A549 (cell line): Measurements from ENCODE around the gene ZNF804A.

Source experiments
- CHD2 ChIP-seq: fragments of 150-350 bp; IDR thresholded peaks from 2 replicates; pipeline ENCODE4 v1.6.1; 2014; ENCODE audit warnings: low read length; ENCODE audit not compliant: partially characterized antibody
- CTCF ChIP-seq: fragments of >200 bp; sonication (Bioruptor Twin); formaldehyde crosslinking; IDR thresholded peaks from 3 replicates; pipeline ENCODE4 v1.5.1; 2016
- EP300 ChIP-seq, 2 experiments: fragments of >200 bp; sonication (Bioruptor Twin); formaldehyde crosslinking; IDR thresholded peaks; 2 replicates in 1 of 2; 3 replicates in 1 of 2; pipeline ENCODE4 v1.6.1; 2016 to 2017
- ESRRA ChIP-seq: fragments of 150-350 bp; IDR thresholded peaks from 2 replicates; pipeline ENCODE4 v1.6.1; 2014; ENCODE audit warnings: mild to moderate bottlenecking, low read length, borderline replicate concordance
- HDAC2 ChIP-seq: fragments of 200-600 bp; sonication (generic); IDR thresholded peaks from 2 replicates; pipeline ENCODE4 v1.6.1; 2016
- JUNB ChIP-seq: fragments of >200 bp; sonication (Bioruptor Twin); formaldehyde crosslinking; IDR thresholded peaks from 2 replicates; pipeline ENCODE4 v1.6.1; 2016
- MAZ ChIP-seq: fragments of 150-350 bp; IDR thresholded peaks from 2 replicates; pipeline ENCODE4 v1.6.1; 2014; ENCODE audit warnings: antibody characterized with exemption, low read depth, low read length, borderline replicate concordance
- POLR2A ChIP-seq: IDR thresholded peaks from 2 replicates; pipeline ENCODE4 v1.6.1; 2012; ENCODE audit warnings: mild to moderate bottlenecking, low read length
- RCOR1 ChIP-seq: fragments of 150-350 bp; IDR thresholded peaks from 2 replicates; pipeline ENCODE4 v1.6.1; 2014; ENCODE audit warnings: antibody characterized with exemption, low read length, low read depth
- RFX5 ChIP-seq: fragments of 450-650 bp; IDR thresholded peaks from 2 replicates; pipeline ENCODE4 v1.7.1; 2014; ENCODE audit warnings: antibody characterized with exemption, mild to moderate bottlenecking, moderate library complexity
- SMC3 ChIP-seq: fragments of >200 bp; sonication (Bioruptor Twin); formaldehyde crosslinking; IDR thresholded peaks from 3 replicates; pipeline ENCODE4 v1.6.1; 2018; ENCODE audit warnings: inconsistent platforms
- TFCP2L1 ChIP-seq: fragments of 250-450 bp; sonication (Bioruptor Pico); IDR thresholded peaks from 2 replicates; pipeline ENCODE4 v1.5.0; 2021; ENCODE audit warnings: mild to moderate bottlenecking
- TF ChIP-seq, protein P1 (sequence below): fragments of 200-600 bp; sonication (generic); IDR thresholded peaks from 2 replicates; pipeline ENCODE4 v1.6.1; 2016; ENCODE audit warnings: antibody characterized with exemption, mild to moderate bottlenecking, moderate library complexity
- TF ChIP-seq, protein P2 (sequence below): fragments of 450-650 bp; IDR thresholded peaks from 2 replicates; pipeline ENCODE4 v1.6.1; 2014; ENCODE audit warnings: antibody characterized with exemption

DNA sequence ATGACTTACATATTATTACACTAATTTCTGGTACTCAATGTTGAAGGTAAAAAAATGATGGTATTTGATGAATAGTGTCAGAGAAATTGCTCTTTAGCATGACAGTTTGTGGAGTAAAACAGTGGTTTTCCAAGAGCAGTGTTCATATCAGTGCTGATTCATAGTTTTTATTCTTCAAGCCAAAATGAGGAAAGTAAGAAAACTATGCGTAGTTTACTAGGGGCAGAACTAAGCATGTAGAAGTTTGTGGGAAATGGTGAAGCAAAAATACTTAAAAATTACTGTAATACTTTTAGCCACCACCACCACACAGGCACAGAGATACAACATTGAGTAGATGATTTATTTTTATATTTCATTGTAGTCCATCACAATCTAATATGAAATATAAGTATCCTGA, 137.3 kb downstream of the ZNF804A start:
- TF ChIP-seq TFCP2L1 (CRISPR knock-in tag), result no peak
- no peak for TF ChIP-seq CTCF
- TF ChIP-seq SMC3, result no peak
- no peak for TF ChIP-seq CHD2
- TF ChIP-seq POLR2A, result no peak
- TF ChIP-seq, protein P1, sequence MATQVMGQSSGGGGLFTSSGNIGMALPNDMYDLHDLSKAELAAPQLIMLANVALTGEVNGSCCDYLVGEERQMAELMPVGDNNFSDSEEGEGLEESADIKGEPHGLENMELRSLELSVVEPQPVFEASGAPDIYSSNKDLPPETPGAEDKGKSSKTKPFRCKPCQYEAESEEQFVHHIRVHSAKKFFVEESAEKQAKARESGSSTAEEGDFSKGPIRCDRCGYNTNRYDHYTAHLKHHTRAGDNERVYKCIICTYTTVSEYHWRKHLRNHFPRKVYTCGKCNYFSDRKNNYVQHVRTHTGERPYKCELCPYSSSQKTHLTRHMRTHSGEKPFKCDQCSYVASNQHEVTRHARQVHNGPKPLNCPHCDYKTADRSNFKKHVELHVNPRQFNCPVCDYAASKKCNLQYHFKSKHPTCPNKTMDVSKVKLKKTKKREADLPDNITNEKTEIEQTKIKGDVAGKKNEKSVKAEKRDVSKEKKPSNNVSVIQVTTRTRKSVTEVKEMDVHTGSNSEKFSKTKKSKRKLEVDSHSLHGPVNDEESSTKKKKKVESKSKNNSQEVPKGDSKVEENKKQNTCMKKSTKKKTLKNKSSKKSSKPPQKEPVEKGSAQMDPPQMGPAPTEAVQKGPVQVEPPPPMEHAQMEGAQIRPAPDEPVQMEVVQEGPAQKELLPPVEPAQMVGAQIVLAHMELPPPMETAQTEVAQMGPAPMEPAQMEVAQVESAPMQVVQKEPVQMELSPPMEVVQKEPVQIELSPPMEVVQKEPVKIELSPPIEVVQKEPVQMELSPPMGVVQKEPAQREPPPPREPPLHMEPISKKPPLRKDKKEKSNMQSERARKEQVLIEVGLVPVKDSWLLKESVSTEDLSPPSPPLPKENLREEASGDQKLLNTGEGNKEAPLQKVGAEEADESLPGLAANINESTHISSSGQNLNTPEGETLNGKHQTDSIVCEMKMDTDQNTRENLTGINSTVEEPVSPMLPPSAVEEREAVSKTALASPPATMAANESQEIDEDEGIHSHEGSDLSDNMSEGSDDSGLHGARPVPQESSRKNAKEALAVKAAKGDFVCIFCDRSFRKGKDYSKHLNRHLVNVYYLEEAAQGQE, result no peak
- TF ChIP-seq JUNB, result no peak
- TF ChIP-seq MAZ, result no peak
- TF ChIP-seq RCOR1, result no peak
- no peak for TF ChIP-seq HDAC2
- TF ChIP-seq EP300 (IDR thresholded peaks at IDR 0.05), result no peak
- TF ChIP-seq ESRRA, result no peak
- TF ChIP-seq RFX5, result no peak
- TF ChIP-seq, protein P2, sequence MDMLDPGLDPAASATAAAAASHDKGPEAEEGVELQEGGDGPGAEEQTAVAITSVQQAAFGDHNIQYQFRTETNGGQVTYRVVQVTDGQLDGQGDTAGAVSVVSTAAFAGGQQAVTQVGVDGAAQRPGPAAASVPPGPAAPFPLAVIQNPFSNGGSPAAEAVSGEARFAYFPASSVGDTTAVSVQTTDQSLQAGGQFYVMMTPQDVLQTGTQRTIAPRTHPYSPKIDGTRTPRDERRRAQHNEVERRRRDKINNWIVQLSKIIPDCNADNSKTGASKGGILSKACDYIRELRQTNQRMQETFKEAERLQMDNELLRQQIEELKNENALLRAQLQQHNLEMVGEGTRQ, result no peak
